Measurements from ENCODE around the gene RGS1.

The RGS1 gene

GRCh38 chr1:192592981-192593708 is 17.6 kb downstream of the RGS1 start:
- H3K4me1 ChIP-seq (ENCODE audit: low read depth, poor library complexity, severe bottlenecking), result peaks cover 64% of the 10 kb centered on the region
- no peaks in the 10 kb centered on the region for H3K27me3 ChIP-seq (ENCODE audit: insufficient read depth, low read depth)
- no peak overlapping the region for H3K9ac ChIP-seq
- H2AFZ ChIP-seq (ENCODE audit: low read depth), result no peak overlapping the region
- 0 out of 2 replicates have a peak overlapping the region, but pooled peaks have one; percentile 7 for H3K4me2 ChIP-seq
- no peak overlapping the region for H3K4me3 ChIP-seq (IDR thresholded peaks at IDR 0.05; ENCODE audit: insufficient read depth, low read depth, low read length)
- H3K79me2 ChIP-seq (ENCODE audit: insufficient read depth, low read depth), result no peaks in the 10 kb centered on the region
- TF ChIP-seq CTCF (conservative IDR thresholded peaks at IDR 0.05; ENCODE audit: low read depth, low read length), result no peak
- H4K20me1 ChIP-seq (ENCODE audit: insufficient read depth), result no peaks in the 10 kb centered on the region
- no peak overlapping the region for H3K27ac ChIP-seq
- H3K36me3 ChIP-seq (ENCODE audit: insufficient read depth), result no peaks in the 10 kb centered on the region

GRCh38 chr1:192595299-192595698 is 19.7 kb downstream of the RGS1 start:
- H2AFZ ChIP-seq (ENCODE audit: low read depth), result peak overlapping the region; percentile 29
- H3K4me3 ChIP-seq (IDR thresholded peaks at IDR 0.05; ENCODE audit: insufficient read depth, low read depth, low read length), result peak overlapping the region; percentile 62
- H3K27me3 ChIP-seq (ENCODE audit: insufficient read depth, low read depth), result no peaks in the 10 kb centered on the region
- no peaks in the 10 kb centered on the region for H3K79me2 ChIP-seq (ENCODE audit: insufficient read depth, low read depth)
- H3K27ac ChIP-seq, result peak overlapping the region; percentile 82
- no peaks in the 10 kb centered on the region for H3K36me3 ChIP-seq (ENCODE audit: insufficient read depth)
- no peak for TF ChIP-seq CTCF (conservative IDR thresholded peaks at IDR 0.05; ENCODE audit: low read depth, low read length)
- H3K4me1 ChIP-seq (ENCODE audit: low read depth, poor library complexity, severe bottlenecking), result peaks cover 86% of the 10 kb centered on the region
- no peaks in the 10 kb centered on the region for H4K20me1 ChIP-seq (ENCODE audit: insufficient read depth)
- H3K9ac ChIP-seq, result peak overlapping the region; percentile 7; the same call in 1 of the 2 replicates
- peak overlapping the region; percentile 89 for H3K4me2 ChIP-seq

- H3K9ac ChIP-seq, result peak overlapping the region; percentile 46
- peak overlapping the region; percentile 86 for H3K4me3 ChIP-seq (IDR thresholded peaks at IDR 0.05; ENCODE audit: insufficient read depth, low read depth, low read length)
- H2AFZ ChIP-seq (ENCODE audit: low read depth), result peak overlapping the region; percentile 38
- H3K4me2 ChIP-seq, result peak overlapping the region; percentile 89
- no peaks in the 10 kb centered on the region for H3K79me2 ChIP-seq (ENCODE audit: insufficient read depth, low read depth)
- TF ChIP-seq CTCF (conservative IDR thresholded peaks at IDR 0.05; ENCODE audit: low read depth, low read length), result no peak
- H3K4me1 ChIP-seq (ENCODE audit: low read depth, poor library complexity, severe bottlenecking), result peaks cover 99% of the 10 kb centered on the region
- H3K36me3 ChIP-seq (ENCODE audit: insufficient read depth), result no peaks in the 10 kb centered on the region
- no peaks in the 10 kb centered on the region for H4K20me1 ChIP-seq (ENCODE audit: insufficient read depth)
- no peaks in the 10 kb centered on the region for H3K27me3 ChIP-seq (ENCODE audit: insufficient read depth, low read depth)
- peak overlapping the region; percentile 82 for H3K27ac ChIP-seq
Measured at GRCh38 chr1:192598589-192598988, 23.0 kb downstream of the RGS1 start.

- H3K36me3 ChIP-seq (ENCODE audit: insufficient read depth), result no peaks in the 10 kb centered on the region
- no peak overlapping the region for H3K9ac ChIP-seq
- no peak overlapping the region for H3K4me3 ChIP-seq (IDR thresholded peaks at IDR 0.05; ENCODE audit: insufficient read depth, low read depth, low read length)
- no peaks in the 10 kb centered on the region for H3K79me2 ChIP-seq (ENCODE audit: insufficient read depth, low read depth)
- no peak overlapping the region for H2AFZ ChIP-seq (ENCODE audit: low read depth)
- H4K20me1 ChIP-seq (ENCODE audit: insufficient read depth), result no peaks in the 10 kb centered on the region
- peaks cover 99% of the 10 kb centered on the region for H3K4me1 ChIP-seq (ENCODE audit: low read depth, poor library complexity, severe bottlenecking)
- no peaks in the 10 kb centered on the region for H3K27me3 ChIP-seq (ENCODE audit: insufficient read depth, low read depth)
- peak overlapping the region; percentile 82; the same call in 1 of the 2 replicates for H3K27ac ChIP-seq
- H3K4me2 ChIP-seq, result peak overlapping the region; percentile 89
- no peak for TF ChIP-seq CTCF (conservative IDR thresholded peaks at IDR 0.05; ENCODE audit: low read depth, low read length)
Measured at GRCh38 chr1:192600275-192600674, 24.7 kb downstream of the RGS1 start.
